ENCODE results near the gene CINP. TPM values are rescaled to one million over a fixed set of nuclear protein-coding genes. Genes with fewer than 3 reads are reported as not detected.

The CINP gene
- total and polyA plus RNA-seq, 2 of the 13 experiments (the other 11 are each of a cell fraction or from before 2014, with no cell fraction given) = 32.8 to 42.8 TPM

DNA sequence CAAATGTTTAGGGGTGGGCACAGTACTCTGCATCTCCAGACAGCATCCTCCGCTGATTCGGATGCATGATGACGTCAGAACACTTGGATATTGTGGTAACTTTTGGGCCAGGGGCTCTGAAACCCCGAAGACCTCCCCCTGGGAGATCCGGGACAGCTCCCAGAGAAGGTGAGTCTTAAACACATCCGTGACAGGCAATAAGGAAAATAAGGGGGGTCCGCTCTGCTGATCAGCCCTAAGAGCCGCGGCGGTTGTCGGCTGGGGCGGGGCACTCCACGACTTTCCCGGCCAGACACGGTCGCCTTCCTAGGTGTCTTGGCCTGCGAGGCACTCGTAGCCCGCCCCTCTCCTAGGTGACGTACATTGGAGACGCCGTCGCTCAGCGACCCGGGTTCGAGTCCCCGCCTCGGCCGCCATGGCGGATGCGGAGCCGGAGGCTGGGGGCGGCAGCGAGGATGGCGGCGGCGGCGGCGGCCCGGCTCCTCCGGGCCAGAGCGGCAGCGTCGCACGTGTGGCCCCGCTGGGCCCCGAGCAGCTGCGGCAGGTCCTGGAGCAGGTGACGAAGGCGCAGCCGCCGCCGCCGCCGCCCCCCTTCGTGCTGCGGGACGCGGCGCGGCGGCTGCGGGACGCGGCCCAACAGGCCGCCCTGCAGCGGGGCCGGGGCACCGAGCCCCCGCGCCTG is 43.2 kb downstream of the CINP start, which contains the start of gene ZNF839 (continued):
- TF ChIP-seq SKIL (CRISPR knock-in tag; IDR thresholded peaks at IDR 0.05; ENCODE audit: borderline replicate concordance) (no peak), MIER2 (CRISPR knock-in tag; IDR thresholded peaks at IDR 0.05) (no peak), ZNF652 (CRISPR knock-in tag; IDR thresholded peaks at IDR 0.05; ENCODE audit: borderline replicate concordance, low read depth) (no peak), ARHGAP35 (CRISPR knock-in tag; IDR thresholded peaks at IDR 0.05; ENCODE audit: borderline replicate concordance) (no peak), RFXAP (CRISPR knock-in tag; IDR thresholded peaks at IDR 0.05; ENCODE audit: borderline replicate concordance) (peak; percentile 57; the same call in 1 of the 2 replicates), GFI1 (CRISPR knock-in tag; IDR thresholded peaks at IDR 0.05; ENCODE audit: borderline replicate concordance) (peak; percentile 49; the same call in 1 of the 2 replicates), HNRNPLL (IDR thresholded peaks at IDR 0.05; ENCODE audit: low read depth, low read length, poor library complexity, severe bottlenecking) (no peak), ZFX (CRISPR knock-in tag; IDR thresholded peaks at IDR 0.05; ENCODE audit: low read depth) (peak; percentile 53; the same call in 1 of the 2 replicates), RFX1 (IDR thresholded peaks at IDR 0.05) (no peak), KDM2A (CRISPR knock-in tag; IDR thresholded peaks at IDR 0.05; ENCODE audit: borderline replicate concordance, low read depth) (peak; percentile 87), NR2F1 (CRISPR knock-in tag; IDR thresholded peaks at IDR 0.05) (no peak), ARNT (IDR thresholded peaks at IDR 0.05) (no peak), IRX3 (CRISPR knock-in tag; IDR thresholded peaks at IDR 0.05; ENCODE audit: borderline replicate concordance, low read depth) (no peak), MED8 (CRISPR knock-in tag; IDR thresholded peaks at IDR 0.05; ENCODE audit: insufficient replicate concordance) (peak; percentile 6), ZNF276 (CRISPR knock-in tag; IDR thresholded peaks at IDR 0.05; ENCODE audit: low read depth) (no peak)
- TF ChIP-seq, protein P1, sequence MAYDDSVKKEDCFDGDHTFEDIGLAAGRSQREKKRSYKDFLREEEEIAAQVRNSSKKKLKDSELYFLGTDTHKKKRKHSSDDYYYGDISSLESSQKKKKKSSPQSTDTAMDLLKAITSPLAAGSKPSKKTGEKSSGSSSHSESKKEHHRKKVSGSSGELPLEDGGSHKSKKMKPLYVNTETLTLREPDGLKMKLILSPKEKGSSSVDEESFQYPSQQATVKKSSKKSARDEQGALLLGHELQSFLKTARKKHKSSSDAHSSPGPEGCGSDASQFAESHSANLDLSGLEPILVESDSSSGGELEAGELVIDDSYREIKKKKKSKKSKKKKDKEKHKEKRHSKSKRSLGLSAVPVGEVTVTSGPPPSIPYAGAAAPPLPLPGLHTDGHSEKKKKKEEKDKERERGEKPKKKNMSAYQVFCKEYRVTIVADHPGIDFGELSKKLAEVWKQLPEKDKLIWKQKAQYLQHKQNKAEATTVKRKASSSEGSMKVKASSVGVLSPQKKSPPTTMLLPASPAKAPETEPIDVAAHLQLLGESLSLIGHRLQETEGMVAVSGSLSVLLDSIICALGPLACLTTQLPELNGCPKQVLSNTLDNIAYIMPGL (CRISPR knock-in tag; IDR thresholded peaks at IDR 0.05; ENCODE audit: borderline replicate concordance in 1 of 2, low read depth in 1 of 2) = peak; percentile 58 to 60; a peak in 2 of 4 replicates
- TF ChIP-seq, protein P2, sequence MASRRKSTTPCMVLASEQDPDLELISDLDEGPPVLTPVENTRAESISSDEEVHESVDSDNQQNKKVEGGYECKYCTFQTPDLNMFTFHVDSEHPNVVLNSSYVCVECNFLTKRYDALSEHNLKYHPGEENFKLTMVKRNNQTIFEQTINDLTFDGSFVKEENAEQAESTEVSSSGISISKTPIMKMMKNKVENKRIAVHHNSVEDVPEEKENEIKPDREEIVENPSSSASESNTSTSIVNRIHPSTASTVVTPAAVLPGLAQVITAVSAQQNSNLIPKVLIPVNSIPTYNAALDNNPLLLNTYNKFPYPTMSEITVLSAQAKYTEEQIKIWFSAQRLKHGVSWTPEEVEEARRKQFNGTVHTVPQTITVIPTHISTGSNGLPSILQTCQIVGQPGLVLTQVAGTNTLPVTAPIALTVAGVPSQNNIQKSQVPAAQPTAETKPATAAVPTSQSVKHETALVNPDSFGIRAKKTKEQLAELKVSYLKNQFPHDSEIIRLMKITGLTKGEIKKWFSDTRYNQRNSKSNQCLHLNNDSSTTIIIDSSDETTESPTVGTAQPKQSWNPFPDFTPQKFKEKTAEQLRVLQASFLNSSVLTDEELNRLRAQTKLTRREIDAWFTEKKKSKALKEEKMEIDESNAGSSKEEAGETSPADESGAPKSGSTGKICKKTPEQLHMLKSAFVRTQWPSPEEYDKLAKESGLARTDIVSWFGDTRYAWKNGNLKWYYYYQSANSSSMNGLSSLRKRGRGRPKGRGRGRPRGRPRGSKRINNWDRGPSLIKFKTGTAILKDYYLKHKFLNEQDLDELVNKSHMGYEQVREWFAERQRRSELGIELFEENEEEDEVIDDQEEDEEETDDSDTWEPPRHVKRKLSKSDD (CRISPR knock-in tag; IDR thresholded peaks at IDR 0.05; ENCODE audit: low read depth) = peak; percentile 73; the same call in 1 of the 2 replicates
- TF ChIP-seq, protein P3, sequence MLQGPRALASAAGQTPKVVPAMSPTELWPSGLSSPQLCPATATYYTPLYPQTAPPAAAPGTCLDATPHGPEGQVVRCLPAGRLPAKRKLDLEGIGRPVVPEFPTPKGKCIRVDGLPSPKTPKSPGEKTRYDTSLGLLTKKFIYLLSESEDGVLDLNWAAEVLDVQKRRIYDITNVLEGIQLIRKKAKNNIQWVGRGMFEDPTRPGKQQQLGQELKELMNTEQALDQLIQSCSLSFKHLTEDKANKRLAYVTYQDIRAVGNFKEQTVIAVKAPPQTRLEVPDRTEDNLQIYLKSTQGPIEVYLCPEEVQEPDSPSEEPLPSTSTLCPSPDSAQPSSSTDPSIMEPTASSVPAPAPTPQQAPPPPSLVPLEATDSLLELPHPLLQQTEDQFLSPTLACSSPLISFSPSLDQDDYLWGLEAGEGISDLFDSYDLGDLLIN (CRISPR knock-in tag; IDR thresholded peaks at IDR 0.05; ENCODE audit: borderline replicate concordance) = 0 out of 2 replicates have a peak, but pooled peaks have one; percentile 61
